Activated CD4-positive, alpha-beta T cell treated with anti-CD3 and anti-CD28 coated beads, Interleukin-2, amount 50 U/mL, for 48 hours (primary cell): Measurements from ENCODE around the gene MYOCOS.
"Not testable (repeated sequence)": the region's sequence is repeated elsewhere in the genome, so short reads cannot be mapped to it uniquely, and the experiment has no call there.

ENCODE experiments used
- DNase-seq, 2 experiments: peaks; one replicate each; pipeline ENCODE4 v3.0.0-alpha.2; 2020

MYOCOS gene, protein sequence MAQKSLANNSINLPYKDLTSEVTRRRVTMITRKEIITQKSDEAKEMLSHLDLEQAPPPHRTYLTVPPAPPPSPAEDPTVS

DNA sequence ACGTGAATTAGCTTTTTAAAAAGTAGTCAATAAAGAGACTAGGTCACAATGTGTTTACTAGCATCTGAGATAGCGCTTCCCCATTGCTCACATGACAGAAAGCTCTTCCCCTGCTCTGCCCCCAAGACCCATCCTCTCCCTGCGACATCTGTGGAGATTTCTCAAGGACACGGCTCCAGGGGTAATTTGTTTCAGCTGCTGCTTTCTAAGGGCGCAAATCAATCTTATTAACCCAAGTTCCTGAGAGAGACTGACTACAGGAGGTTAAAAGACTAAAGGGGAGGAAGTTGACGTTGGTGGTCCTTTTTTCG, at the start of gene MYOCOS:
TSS of gene MYOCOS (plus strand) at position 92 of the 311 bp plus-strand sequence. CDS start 1,641 bp downstream, outside the sequence.
- no peak for DNase-seq

DNA sequence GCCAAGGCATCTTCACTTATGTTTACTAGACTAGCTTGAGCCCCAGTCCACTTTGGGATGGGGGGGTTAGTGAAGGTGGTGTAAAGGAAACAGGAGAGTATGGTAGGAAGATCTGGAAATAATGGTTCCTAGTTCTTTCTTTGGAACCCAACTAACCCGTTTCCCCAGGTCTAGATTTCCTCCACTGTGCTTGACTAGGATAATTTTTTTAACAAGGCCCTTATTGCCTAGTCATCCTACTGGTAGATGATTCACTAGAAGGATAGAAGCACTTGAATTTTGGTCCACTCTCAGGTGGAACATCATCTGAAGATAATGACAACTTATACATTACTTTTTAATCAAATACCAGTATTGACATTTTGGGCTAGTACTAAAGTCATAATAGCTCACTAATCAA, 45.9 kb upstream of the MYOCOS start:
- no peak for DNase-seq

DNA sequence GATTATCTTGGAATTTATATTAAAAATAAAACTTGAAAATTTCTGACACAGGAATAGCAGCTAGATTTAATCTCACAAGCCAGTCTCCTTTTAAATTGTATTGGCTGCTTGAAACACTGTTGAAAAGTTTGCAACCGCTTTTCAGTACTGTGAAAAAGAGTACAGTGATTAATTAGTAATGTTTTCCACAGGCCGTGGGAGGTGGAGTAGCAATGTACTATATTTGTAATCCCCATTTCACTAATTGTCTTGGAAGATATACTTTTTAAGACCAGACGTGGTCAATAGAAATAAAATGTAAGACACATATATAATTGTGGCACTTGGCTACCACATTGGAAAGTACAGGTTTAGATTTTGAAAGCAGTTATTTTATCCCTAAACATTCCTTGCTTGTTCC, 40.8 kb upstream of the MYOCOS start:
- DNase-seq = no peak

DNA sequence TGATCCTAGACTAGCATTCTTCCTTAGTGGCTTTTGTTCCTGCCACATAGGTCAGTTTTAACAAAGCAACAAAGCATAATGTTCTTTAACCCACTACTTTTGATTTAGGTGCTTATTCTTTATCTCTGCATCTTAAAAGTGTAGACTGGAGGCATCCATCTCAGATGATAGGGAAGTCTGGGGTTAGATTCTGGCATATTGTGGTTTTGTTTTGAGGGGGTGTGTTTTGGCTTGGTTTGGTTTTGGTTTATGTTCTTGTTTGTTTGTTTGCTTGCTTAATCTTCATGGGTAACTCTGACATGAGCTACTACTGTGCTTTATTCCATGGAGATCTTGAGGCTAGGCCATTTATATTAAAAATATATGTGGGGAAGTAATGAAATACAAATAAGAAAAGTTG, 40.3 kb upstream of the MYOCOS start:
- DNase-seq = no peak

DNA sequence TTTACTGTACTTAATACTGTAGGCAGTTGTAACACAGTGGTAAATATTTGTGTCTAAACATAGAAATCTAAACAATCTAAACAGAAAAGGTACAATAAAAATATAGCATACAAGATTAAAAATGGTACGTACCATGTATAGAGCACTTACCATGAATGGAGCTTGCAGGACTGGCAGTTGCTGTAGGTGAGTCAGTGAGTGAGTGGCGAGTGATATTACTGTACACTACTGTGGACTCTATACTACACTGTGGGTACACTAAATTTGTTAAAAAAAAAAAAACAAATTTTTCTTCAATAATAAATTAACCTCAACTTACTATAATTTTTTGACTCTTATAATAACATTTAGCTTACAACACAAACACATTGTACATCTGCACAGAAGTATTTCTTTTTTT, 39.5 kb upstream of the MYOCOS start:
- no peak for DNase-seq

DNA sequence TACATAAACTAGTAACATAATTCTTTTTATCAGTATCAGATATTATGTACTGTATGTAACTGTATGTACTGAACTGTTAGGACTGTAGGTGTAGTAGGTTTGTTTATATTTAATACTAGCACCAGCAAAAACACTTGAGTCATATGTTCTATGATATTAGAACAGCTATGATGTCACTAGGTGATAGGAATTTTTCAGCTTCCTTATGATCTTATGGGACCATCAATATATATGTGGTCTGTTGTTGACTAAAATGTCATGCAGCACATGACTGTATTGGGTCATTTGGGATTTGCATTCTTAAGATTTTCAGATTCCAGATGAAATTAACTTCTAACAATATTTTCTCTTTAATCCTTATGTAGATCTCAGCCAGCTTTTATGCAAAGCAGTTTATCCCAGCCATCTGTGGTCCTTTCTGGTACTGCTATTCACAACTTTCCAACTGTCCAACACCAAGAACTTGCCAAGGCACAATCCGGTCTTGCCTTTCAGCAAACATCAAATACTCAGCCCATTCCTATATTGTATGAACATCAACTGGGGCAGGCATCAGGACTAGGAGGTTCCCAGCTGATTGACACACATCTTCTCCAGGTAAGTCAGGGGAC, 38.3 kb upstream of the MYOCOS start:
- DNase-seq = no peak

DNA sequence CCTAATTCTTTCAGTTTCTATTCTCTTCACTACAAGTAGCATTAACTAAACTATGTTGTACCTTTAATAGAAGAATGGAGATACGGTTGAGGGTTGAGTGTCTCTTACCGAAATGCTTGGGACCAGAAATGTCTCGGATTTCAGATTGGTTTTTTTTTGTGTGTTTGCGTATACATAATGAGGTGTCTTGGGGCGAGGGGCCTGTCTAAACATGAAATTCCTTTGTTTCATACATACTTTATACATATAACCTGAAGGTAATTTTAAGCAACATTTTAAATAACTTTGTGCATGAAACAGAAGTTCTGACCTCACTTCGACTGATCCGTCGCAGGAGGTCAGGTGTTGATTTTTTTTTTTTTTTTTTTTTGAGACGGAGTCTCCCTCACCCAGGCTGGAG, 36.3 kb upstream of the MYOCOS start:
- DNase-seq = no peak

DNA sequence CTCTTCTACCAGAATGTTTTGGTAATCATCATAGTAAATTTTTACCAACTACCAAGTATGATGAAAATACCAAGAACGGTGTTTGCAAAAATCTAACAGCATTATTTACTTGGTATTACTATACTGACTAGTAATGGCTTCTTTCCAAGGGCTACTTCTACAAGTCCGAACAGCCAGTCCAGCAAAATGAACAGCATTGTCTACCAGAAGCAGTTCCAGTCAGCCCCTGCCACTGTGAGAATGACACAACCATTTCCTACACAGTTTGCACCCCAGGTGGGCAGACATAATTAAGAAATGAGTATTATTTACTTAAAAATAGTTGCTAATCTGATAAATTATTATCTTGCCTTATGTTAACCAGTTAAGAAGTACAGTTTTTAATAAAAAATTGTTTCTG, 33.8 kb upstream of the MYOCOS start:
- DNase-seq = no peak

DNA sequence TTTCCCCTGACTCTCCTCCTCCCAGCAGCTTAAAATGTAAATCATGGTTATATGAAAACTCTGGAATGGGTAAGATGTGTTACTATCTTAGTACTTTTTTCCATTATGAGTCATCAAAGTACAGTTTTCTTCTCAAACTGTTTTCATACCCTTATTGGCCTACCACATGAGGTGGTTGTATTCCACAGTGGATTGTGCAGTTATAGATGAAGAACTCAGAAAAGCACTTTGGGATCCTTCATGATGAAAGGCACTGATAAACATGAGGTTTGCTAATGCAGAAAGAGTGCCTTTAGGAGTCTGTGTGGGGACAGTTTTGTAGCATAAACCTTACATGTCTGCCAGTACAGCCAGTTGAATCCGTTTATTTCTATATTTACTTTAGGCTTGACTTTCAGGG, 32.0 kb upstream of the MYOCOS start:
- DNase-seq = no peak

DNA sequence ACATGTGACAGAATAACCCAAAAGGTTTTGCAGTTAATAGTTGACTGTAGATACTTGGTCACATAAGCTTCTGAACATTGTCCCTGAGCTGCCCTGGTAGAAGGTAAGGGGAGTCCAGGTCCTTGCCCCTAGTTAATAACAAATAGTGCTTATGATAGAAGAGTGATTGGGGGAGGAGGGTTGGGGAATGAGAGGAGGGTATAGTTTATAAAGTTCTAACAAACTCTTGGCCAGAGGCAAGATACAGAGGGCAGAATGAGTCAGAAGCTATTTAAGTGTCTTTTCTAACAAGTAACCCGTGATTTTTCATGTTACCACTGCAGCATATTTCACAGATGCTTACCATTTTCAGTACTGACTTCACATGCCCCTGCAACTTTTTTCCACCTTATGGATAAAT, 26.7 kb upstream of the MYOCOS start:
- DNase-seq = no peak

DNA sequence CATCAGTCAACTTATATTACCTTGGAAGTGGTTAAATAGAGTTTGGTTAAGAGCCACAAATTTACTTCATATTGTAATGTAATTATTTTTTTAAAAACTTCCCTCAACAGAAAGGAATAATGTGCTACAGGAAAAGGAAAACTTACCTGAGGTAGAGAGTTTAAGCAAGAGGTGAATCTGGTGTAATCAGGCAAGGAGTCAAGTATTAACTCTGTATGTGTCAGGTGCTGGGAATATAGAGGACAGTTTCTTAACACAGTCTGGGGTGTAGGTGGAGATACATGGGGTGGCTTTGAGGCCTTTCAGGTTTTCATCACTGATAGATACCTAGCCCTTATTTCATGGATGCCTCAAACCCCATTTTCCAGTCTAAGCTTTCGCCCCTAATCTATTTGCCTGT, 25.9 kb upstream of the MYOCOS start:
- no peak for DNase-seq

DNA sequence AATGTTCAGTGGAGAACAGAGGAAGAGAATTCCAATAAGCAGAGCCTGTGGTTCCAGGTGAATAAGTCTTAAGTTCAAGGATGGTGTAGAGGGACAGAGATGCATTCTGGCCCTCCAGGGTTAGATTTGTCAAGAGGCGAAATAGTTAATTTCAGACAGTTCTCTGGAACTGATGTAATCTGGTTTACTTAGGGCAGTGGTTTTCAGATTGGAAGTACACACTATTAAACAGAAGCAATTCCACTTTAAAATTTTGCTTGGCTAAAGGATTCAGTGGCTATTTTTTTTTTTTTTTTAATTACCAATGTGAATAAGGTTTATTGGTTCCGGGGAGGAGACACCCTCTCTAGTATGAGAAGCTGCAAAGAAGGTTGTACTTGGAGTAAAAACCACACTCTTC, 25.3 kb upstream of the MYOCOS start:
- no peak for DNase-seq

DNA sequence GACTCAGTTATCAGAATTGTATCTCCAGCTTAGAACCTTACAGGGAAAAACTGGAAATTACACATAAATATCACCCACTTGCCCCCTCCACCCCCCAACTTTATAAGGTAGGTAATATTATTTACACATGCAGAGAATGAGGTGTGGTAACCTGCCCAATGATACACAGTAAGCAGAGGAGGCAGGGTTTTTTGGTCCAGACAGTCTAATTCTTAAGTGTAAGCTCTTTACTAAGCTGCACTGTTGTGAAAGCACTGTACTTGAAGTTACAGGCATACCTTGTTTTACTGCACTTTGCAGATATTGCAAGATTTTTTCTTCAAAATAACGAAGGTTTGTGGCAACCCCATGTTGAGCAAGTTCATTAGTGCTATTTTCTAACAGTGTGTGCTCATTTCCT, 24.8 kb upstream of the MYOCOS start:
- no peak for DNase-seq

DNA sequence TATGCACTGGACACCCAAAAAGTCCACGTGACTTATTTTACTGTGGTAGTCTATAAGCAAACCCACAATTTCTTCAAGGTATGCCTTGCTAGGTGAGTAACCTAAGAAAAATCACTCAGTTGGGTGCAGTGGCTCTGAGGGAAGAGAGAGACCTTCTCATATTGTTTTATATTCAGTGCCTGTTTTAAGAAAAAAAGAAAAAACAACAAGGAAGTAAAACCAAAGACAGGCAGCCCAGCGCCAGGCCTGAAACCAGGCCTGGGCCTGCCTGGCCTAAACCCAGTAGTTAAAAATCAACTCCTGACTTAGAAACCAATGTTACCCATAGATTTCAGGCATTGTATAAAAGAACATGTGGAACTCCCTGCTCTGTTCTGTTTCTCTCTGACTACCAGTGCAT, 21.7 kb upstream of the MYOCOS start:
- DNase-seq = not testable (repeated sequence)

DNA sequence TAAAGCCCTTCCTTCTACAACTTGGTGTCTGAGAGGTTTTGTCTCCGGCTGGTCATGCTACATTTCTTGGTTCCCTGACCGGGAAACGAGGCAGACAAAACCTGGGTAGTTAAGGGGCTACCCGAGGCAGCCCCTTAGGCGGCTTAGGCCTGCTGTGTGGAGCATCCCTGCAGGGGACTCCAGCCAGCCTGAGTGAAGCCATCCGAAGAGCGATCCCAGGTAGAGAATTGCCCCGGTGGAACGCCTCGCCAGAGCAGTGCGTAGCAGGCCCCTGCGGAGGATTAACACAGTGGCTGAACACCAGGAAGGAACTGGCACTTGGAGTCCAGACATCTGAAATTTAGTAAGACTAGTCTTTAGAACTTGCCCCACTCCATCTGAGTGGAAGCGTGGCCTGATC, 21.2 kb upstream of the MYOCOS start:
- DNase-seq = no peak

DNA sequence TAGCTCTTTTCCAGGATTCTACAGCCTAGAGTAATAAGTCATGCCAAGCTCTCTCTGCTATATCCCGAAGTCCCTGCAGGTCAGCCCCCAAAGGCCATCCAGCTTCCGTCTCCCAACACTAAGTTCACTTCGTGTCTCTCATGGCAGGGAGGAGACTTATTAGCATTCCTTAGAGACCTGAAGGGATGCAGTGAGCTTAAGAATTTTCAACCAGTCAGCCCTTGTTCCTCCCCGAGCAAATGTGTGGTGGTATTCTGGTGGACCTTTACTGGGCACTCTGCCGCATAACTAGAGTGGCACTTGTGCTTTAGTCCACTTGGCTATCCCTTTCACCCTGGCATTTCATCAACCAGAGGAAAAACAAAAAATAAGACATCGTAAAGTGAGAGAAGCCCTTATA, 19.0 kb upstream of the MYOCOS start:
- DNase-seq = not testable (repeated sequence)

DNA sequence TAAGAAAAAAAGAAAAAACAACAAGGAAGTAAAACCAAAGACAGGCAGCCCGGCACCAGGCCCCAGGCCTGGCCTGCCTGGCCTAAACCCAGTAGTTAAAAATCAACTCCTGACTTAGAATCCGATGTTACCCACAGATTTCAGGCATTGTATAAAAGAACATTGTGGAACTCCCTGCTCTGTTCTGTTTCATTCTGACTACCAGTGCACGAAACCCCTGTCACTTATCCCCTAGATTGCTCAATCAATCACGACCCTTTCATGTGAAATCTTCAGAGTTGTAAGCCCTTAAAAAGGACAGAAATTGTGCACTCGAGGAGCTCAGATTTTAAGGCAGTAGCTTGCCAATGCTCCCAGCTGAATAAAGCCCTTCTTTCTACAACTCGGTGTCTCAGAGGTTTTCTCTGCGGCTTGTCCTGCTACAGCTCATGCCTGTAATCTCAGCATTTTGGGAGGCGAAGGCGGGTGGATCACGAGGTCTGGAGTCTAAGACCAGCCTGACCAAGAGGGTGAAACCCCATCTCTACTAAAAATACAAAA, 15.6 kb upstream of the MYOCOS start:
- no peak for DNase-seq

DNA sequence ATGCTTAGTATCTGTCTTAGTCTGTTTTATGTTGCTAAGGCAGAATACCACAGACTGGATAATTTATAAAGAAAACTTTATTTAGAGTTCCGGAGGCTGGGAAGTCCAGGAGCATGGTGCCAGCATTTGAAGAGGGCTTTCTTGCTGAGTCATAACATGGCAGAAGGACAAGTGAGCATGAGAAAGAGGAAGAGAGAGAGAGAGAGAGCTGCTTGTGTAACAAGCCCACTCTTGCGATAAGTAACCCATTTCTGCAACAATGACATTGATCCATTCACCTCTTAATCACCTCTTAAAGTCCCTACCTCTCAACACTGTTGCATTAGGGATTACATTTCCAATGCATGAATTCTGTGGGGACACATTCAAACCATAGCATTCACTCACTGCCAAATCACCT, 11.7 kb upstream of the MYOCOS start:
- DNase-seq = no peak

DNA sequence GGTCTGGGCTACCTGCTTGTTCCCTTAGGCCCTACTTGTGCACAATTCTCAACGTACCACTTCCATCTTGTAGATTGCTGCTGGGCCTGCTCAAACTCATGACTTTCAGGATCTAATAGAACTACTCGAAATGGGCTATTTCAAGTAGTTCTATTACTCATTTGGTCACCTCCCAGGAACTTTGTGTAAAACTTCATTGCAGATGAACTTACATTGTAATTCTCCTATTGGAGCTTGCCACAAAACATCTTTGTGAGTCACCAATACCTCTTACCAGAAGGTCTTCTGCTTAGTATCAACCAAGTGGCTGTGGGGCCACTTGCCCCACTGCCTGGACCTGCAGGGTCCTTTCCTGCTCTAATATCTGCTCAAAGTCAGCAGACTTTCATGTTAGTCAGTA, 10.7 kb upstream of the MYOCOS start:
- DNase-seq = no peak

DNA sequence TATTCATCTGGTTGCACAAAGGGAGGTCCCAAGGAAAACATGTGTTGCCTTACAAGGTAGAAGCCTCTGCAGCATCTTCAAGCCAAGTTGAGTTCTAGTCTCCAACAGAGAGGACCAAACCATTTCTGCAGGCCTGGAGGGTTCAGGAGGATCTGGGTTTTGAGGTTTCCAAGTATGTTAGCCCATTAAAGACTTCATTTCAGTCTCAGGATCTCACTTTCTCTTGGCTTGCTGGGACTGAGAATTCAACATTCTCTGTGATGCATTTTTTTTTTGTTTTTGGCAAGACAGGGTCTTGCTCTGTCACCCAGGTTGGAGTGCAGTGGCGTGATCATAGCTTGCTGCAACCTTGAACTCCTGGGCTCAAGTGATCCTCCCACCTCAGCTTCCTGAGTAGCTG, 8.8 kb upstream of the MYOCOS start:
- DNase-seq = no peak

DNA sequence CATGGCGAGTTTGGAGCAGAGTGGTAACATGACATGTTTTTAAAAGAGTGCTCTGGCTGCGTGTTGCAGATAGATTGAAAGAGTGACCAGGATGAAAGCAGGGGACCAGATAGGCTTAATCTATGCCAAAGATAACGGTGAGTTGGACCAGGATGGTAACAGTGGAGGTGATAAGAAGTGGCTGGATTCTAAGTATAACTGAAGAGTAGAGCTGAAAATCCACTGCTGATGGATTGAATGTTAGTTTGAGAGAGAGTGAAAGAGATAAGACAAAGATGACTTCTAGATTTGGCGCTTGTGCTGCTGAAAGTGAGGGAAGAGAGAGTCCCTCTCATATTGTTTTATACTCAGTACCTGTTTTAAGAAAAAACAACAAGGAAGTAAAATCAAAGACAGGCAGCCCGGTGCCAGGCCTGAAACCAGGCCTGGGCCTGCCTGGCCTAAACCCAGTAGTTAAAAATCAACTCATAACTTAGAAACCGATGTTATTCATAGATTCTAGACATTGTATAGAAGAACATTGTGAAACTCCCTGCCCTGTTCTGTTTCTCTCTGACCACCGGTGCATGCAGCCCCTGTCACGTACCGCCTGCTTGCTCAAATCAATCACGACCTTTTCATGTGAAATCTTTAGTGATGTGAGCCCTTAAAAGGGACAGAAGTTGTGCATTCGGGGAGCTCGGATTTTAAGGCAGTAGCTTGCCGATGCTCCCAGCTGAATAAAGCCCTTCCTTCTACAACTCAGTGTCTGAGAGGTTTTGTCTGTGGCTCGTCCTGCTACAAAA, 6.7 kb upstream of the MYOCOS start:
- DNase-seq = not testable (repeated sequence)

DNA sequence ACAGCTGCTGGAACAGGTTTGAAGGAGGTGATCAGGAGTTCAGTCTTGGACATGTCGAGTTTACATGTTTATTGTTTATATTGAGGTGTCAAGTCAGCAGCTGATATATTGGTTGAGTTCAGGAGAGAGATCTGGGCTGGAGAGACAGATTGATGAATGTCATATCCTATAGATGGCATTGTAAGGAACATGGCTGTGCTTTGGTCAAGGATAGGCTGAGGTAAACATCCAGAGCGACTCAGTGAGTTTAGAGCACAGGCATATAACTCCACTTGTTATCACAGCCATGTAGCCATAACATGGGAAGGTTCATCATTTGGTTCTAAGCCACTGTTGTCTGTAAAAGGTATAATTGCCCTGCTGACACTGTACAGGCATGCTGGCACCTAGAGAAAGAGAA, 5.5 kb upstream of the MYOCOS start:
- no peak for DNase-seq

DNA sequence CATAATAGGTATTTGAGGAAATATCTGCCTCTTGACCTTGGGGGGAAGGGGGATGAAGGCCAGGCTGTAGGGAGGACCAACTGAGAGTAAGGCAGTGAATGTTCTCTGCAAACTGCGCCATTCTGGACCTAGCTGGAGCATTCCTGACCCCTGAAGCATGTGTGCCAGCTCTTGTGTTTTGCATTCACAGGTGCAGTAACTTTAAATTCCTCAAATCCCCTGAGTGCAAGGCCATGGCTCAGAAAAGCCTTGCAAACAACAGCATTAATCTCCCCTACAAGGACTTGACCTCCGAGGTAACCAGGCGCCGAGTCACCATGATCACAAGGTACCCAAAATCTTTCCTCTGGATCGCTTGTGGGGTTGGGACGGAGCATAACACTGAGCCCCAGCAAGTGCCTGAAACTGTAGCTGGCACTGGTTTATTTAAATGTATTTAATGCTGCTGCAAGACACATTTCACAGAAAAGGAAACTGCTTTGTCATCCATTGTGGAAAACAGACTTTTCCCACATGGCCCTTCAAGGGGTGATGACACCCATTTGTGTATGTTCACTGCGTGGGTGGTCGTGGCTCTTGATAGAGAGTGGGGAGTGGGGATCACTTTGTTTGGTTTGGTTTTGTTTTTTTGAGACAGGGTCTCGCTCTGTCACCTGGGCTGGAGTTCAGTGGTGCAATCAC, 1.7 kb downstream of the MYOCOS start:
- no peak for DNase-seq

DNA sequence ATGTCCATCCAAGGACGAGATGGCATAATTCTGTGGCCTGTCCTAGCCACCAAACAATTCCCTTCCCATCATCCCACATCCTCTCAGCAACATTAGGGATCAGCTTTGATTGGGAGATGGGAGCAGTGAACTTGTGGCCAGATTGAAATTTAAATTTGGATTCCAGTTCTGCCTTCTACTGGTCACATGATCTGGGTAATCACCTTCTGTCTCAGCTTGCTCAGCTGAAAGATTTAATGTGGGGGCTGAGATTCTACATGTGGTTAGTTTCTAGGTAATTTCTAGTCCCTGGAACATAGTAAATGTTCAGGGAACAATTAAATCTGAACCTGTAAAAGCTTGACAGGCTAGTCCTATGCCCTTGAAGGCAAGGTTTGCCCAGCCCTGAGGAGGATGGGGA, 3.2 kb downstream of the MYOCOS start:
- DNase-seq = no peak
